ENCODE results near the gene CCR5AS.

The CCR5AS gene

DNA sequence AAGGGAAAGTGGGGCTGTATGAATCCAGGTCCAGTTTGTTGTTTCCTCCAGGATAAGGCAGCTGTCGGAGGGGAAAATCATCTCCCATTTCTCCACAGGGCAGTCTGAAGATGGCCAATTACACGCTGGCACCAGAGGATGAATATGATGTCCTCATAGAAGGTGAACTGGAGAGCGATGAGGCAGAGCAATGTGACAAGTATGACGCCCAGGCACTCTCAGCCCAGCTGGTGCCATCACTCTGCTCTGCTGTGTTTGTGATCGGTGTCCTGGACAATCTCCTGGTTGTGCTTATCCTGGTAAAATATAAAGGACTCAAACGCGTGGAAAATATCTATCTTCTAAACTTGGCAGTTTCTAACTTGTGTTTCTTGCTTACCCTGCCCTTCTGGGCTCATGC lies 1.1 kb upstream of the CCR5AS start (continued):
- TF ChIP-seq REST (IDR thresholded peaks at IDR 0.05; ENCODE audit: unreplicated experiment) (no peak), CREB1 (CRISPR knock-in tag; IDR thresholded peaks at IDR 0.05; ENCODE audit: low read depth) (no peak), EZH2 (IDR thresholded peaks at IDR 0.05; ENCODE audit: low read depth, unreplicated experiment) (no peak), CTCF (conservative IDR thresholded peaks at IDR 0.05; ENCODE audit: low read depth in 2 of 2) (no peak), ZNF114 (CRISPR knock-in tag; IDR thresholded peaks at IDR 0.05) (no peak), NANOG (IDR thresholded peaks at IDR 0.05; ENCODE audit: borderline replicate concordance) (no peak)

- Histone ChIP-seq H3F3A (replicated peaks; ENCODE audit: low read depth) (no peaks in the 10 kb centered on the region), H3K27ac (ENCODE audit: low read depth) (no peak overlapping the region), H4K20me1 (replicated peaks; ENCODE audit: insufficient read depth) (no peaks in the 10 kb centered on the region), H3K4me3 (no peak overlapping the region), H3K4me1 (ENCODE audit: insufficient read depth) (no peaks in the 10 kb centered on the region), H3K79me2 (replicated peaks; ENCODE audit: insufficient read depth) (no peaks in the 10 kb centered on the region), H3K4me2 (no peak overlapping the region), H2AFZ (no peak overlapping the region), H3K9me2 (ENCODE audit: insufficient read depth) (no peaks in the 10 kb centered on the region), H3K27me3 (ENCODE audit: insufficient read depth) (no peaks in the 10 kb centered on the region), H3K36me3 (ENCODE audit: insufficient read depth) (no peaks in the 10 kb centered on the region)
- H3K4me1 Mint-ChIP-seq: no peaks in the 10 kb centered on the region; the same call in 2 of the 3 replicates
- no peak for DNase-seq (ENCODE audit: low spot score)
- H3K4me3 Mint-ChIP-seq: no peak overlapping the region
- no peak for TF ChIP-seq EZH2phosphoT487 (IDR thresholded peaks at IDR 0.05; ENCODE audit: unreplicated experiment)
- TF ChIP-seq, protein P1, sequence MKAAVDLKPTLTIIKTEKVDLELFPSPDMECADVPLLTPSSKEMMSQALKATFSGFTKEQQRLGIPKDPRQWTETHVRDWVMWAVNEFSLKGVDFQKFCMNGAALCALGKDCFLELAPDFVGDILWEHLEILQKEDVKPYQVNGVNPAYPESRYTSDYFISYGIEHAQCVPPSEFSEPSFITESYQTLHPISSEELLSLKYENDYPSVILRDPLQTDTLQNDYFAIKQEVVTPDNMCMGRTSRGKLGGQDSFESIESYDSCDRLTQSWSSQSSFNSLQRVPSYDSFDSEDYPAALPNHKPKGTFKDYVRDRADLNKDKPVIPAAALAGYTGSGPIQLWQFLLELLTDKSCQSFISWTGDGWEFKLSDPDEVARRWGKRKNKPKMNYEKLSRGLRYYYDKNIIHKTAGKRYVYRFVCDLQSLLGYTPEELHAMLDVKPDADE (IDR thresholded peaks at IDR 0.05): no peak
- TF ChIP-seq REST (IDR thresholded peaks at IDR 0.05; ENCODE audit: unreplicated experiment): no peak
- no peak for TF ChIP-seq STAT1 (IDR thresholded peaks at IDR 0.05; ENCODE audit: unreplicated experiment)
- no peak for TF ChIP-seq ZNF114 (CRISPR knock-in tag; IDR thresholded peaks at IDR 0.05)
- TF ChIP-seq NANOG (IDR thresholded peaks at IDR 0.05; ENCODE audit: borderline replicate concordance): no peak
- no peak for TF ChIP-seq EZH2 (IDR thresholded peaks at IDR 0.05; ENCODE audit: low read depth, unreplicated experiment)
- TF ChIP-seq CREB1 (CRISPR knock-in tag; IDR thresholded peaks at IDR 0.05; ENCODE audit: low read depth): no peak
- no peak overlapping the region for H3K27ac Mint-ChIP-seq
- no peaks in the 10 kb centered on the region for H3K9me3 Mint-ChIP-seq
- no peaks in the 10 kb centered on the region for H3K36me3 Mint-ChIP-seq (ENCODE audit: low read depth)
- no peak for ATAC-seq
- H3K27me3 Mint-ChIP-seq (ENCODE audit: insufficient read depth, low read depth, poor library complexity): peaks cover 4% of the 10 kb centered on the region
These were observed 451 bp downstream of the CCR5AS start for GRCh38 chr3:46406443-46406787.

Measured in GM23338 (cell line).